DMS53 (cell line): ENCODE results near the gene DHDH.
"Not testable (repeated sequence)": the region's sequence is repeated elsewhere in the genome, so short reads cannot be mapped to it uniquely, and the experiment has no call there.

Source experiments
- DNase-seq: peaks from one replicate; lab custom pipeline; 2025; lab: John Stamatoyannopoulos, UW

Gene DHDH

GRCh38 chr19:48933382-48933932, at the start of gene DHDH:
TSS of gene DHDH (plus strand) at chr19:48933699. CDS start at chr19:48933722, 23 bp downstream.
- peak; percentile 98 for DNase-seq

- no peak for DNase-seq
These were observed 49.8 kb upstream of the DHDH start for GRCh38 chr19:48883726-48884125.

DNA sequence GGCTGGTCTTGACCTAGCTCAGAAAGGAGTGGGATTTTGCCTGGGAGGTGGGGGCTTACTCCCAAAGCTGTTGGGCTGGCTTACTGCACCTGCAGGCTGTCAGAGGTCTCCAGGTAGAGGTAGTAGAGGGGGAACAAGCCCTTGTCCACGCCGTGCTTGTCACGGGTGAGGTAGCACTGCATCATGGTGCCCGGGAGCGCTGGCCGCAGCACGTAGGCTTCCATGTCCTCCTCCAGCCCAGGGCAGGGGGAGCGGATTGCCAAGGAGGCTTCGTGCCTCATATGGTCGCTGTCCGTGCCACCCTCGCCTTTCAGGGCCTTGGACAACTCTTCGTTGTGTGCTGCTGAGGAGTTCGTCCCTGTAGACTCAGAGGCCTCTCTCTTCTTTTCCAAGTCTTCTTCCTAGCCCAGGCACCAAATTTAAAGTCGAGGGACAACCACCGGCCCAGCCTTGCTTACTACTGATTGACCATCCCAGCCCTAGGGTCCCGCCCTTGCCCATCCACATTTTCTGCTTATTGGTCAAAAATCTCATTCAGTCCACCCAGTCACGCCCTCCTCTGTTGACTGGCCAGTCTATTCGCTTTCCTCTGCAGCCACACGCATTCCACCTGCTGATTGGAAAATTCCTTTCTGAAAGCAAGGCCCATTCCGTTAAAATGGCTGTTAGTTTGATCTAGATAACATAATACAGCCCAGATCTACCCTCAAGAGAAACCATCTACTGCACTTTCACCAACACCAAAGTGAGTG, 45.5 kb upstream of the DHDH start:
- no peak for DNase-seq

DNA sequence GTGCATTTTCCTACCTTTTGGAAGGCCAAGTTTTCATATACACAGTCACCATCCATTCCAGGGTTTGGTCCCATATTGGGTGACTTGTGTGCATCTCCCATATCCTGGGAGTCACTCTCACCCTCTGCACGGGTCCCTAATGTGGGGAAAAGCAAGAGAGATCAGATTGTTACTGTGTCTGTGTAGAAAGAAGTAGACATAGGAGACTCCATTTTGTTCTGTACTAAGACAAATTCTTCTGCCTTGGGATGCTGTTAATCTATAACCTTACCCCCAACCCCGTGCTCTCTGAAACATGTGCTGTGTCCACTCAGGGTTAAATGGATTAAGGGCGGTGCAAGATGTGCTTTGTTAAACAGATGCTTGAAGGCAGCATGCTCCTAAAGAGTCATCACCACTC, 44.0 kb upstream of the DHDH start:
- DNase-seq, result not testable (repeated sequence)

DNA sequence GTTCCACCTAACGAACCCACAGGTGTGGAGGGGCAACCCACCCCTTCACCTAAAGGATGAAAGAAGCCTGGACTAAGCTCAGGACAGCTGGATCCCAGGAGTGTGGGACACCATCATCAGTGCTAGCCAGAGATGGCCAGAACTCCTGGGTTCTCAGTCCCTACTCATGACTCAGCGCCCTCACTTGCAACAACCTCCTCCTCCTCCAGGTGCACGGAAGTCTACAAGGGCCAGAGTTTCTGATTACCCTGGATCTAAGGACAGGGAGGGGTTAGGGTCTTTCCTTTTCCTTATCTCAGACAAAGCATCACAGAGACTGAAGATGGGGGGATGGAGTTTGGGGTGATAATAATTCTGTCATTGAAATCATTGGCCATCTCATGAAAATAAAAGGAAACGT, 42.9 kb upstream of the DHDH start:
- peak; percentile 30 for DNase-seq

GRCh38 chr19:48895226-48895625, 38.3 kb upstream of the DHDH start:
- DNase-seq, result no peak

- peak; percentile 42 for DNase-seq
These were observed 37.2 kb upstream of the DHDH start for GRCh38 chr19:48896191-48896720.

DNA sequence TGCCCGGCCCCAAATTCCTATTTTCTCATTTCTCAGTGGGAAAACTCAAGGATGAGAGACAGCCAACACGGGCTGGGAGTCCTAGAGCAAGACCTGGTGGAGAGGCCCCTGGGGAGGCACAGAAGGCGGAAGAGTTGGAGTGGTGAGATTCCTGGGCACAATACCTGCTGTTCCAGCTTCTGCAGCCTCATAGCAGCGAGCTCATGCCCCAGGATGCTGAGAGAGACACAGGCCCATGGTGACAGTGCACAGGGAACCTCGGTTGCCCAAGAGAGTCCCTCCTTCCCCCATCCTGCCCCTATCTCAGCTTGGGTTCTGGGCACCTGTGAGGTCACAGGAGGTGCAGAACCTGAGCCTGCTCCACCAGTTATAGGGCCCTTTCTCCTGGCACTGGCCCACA, 36.3 kb upstream of the DHDH start:
- peak; percentile 29 for DNase-seq

DNA sequence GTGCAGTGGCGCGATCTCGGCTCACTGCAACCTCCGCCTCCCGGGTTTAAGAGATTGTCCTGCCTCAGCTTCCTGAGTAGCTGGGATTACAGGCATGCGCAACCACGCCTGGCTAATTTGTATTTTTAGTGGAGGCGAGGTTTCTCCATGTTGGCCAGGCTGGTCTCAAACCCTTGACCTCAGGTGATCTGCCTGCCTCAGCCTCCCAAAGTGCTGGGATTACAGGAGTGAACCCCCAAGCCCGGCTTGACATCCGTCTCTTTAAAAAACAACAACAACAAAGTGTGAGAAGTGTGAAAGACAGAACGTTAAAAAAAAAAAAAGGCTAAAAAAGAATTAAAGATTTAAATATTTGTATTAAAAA, 34.1 kb upstream of the DHDH start:
- DNase-seq, result not testable (repeated sequence)

DNA sequence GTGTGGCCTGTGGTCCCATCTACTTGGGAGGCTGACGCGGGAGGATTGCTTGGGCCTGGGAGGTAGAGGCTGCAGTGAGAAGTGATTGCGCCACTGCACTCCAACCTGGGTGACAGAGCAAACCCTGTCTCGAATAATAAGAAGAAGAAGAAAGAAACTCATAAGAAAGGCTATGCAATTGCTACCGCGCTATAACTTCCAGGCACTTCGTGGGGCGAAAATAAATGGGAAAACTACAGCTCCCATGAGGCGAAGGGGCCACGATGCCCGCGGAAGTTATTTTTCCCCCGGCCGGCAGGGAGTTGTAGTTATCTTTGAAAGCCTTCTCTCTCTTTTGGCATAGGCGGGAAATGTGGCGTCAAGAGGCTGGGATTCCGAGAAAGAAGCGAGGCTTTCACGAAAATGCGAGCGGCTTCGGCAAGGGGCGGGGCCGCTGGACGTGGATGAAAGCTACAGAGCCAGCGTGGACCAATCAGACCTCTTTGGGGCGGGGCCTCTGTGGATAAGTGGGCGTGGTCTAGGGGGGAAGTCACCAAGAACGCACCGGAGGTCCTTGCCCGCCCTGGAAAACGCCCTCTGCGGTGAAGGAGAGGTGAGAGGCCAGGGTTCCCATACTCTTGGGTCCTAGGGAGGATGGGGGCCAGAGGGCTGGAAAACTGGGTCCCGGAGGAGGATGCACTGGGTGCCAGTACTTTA, 33.6 kb upstream of the DHDH start, which contains the start of gene NUCB1:
TSS of gene NUCB1 (plus strand) at position 532 of the 696 bp plus-strand sequence. CDS start 485 bp downstream, outside the sequence.
- peak; percentile 99 for DNase-seq

DNA sequence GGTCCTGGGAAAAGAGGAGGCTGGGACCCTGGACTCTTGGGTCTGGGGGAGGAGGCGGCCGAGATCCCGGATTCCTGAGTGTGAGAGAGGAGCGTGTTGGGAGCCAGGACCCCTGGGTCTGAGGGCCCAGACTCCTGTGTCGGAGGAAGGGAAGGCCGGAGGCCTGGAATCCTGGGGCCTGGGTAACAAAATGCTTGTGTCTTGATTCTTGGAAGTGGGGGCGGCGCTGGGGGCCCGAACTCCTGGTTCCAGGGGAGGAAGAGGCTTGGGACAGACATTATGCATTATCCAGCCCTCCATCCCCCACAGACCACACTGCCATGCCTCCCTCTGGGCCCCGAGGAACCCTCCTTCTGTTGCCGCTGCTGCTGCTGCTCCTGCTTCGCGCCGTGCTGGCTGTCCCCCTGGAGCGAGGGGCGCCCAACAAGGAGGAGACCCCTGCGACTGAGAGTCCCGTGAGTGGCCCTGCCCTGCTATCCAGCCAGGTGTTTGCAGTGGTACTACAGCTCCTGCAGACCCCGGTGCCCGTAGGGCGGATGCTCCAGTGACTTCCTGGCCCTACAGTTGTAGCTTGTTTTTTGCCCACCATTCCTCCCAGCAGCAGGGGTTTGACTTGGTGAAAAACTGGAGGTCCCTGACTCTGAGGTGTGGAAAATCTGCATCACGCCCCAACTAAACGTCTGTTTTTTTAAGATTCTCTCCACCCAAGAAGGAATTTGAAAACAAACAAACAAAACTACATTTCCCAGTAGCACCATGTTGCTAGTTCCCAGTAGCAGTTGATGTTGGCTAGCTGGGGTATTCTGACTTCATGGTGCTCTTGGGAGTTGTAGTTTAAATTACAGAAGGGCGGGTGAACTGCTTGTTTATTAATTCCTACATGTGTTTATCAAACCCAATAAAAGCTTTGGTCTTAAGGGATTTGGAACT, 32.8 kb upstream of the DHDH start:
- DNase-seq, result peak; percentile 36

GRCh38 chr19:48902291-48902690, 31.2 kb upstream of the DHDH start:
- not testable (repeated sequence) for DNase-seq

DNA sequence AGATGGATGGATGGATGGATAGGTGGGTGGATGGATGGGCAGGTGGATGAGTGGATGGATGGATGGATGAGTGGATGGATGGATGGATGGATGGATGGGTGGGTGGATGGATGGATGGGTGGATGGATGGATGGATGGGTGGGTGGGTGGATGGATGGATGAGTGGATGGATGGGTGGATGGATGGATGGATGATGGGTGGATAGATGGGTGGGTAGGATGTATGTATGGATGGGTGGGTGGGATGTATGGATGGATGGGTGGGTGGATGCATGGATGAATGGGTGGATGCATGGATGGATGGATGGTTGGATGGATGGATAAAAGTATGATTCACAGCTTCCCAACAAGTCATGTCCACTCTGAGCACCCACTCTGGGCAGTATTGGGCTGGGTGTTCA, 29.7 kb upstream of the DHDH start:
- DNase-seq, result not testable (repeated sequence)

GRCh38 chr19:48905664-48906063, 27.8 kb upstream of the DHDH start:
- DNase-seq, result no peak

DNA sequence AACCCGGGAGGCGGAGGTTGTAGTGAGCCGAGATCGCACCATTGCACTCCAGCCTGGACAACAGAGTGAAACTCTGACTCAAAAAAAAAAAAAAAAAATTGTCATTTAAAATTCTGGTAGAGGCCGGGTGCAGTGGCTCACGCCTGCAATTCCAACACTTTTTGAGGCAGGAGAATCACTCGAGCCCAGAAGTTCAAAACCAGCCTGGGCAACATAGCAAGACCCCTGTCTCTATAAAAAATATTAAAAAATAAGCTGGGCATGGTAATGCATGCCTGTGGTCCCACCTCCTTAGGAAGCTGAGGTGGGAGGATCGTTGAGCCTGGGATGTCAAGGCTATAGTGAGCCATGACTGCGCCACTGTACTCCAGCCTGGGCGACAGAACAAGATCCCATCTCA, 27.2 kb upstream of the DHDH start:
- DNase-seq, result no peak

GRCh38 chr19:48907671-48908070, 25.8 kb upstream of the DHDH start:
- no peak for DNase-seq

- not testable (repeated sequence) for DNase-seq
These were observed 23.9 kb upstream of the DHDH start for GRCh38 chr19:48909424-48910077.

GRCh38 chr19:48910803-48911202, 22.7 kb upstream of the DHDH start:
- DNase-seq, result no peak

GRCh38 chr19:48913114-48913889, 20.2 kb upstream of the DHDH start:
- DNase-seq, result peak; percentile 65

GRCh38 chr19:48914181-48914580, 19.3 kb upstream of the DHDH start:
- DNase-seq, result peak; percentile 19
